SK-N-SH (cell line): ENCODE measurements around the gene MVD. TPM values are rescaled to one million over a fixed set of nuclear protein-coding genes. Genes with fewer than 3 reads are reported as not detected.

Experiments
- CTCF ChIA-PET: fragments of 300-600, 350-600 bp; formaldehyde crosslinking; extraction: SDS; loops from one replicate; lab custom pipeline; 2021; lab: Yijun Ruan, JAX
- POLR2A ChIA-PET: fragments of 350-600 bp; sonication (Branson Sonifier 250); formaldehyde crosslinking; extraction: SDS; loops from one replicate; lab custom pipeline; 2020; ENCODE audit warnings: antibody characterized with exemption, inconsistent platforms; lab: Yijun Ruan, JAX
- DNase-seq: peaks from one replicate; pipeline ENCODE4 v3.0.0; 2012
- H2AFZ ChIP-seq: fragments of 200-600 bp; sonication (generic); 2 replicates; pipeline ENCODE4 v1.8.1; 2016; ENCODE audit warnings: antibody characterized with exemption, mild to moderate bottlenecking, low read depth
- H3F3A ChIP-seq: fragments of 200-600 bp; sonication (generic); replicated peaks from 2 replicates; pipeline ENCODE3; 2016; ENCODE audit warnings: antibody characterized with exemption, mild to moderate bottlenecking; ENCODE audit not compliant: insufficient read depth
- H3K27ac ChIP-seq, 2 experiments: fragments of 200-500 bp in 1 of 2; fragments of 200-600 bp in 1 of 2; sonication (Bioruptor generic) in 1 of 2; sonication (generic), shearing (Covaris generic) in 1 of 2; 2 replicates each; pipeline versions ENCODE4 v1.5.1 to v1.6.1; 2014 to 2016; ENCODE audit warnings: low read depth in 2 of 2, inconsistent platforms in 1 of 2, low read length in 1 of 2, mild to moderate bottlenecking in 1 of 2, mixed read lengths in 1 of 2
- H3K27me3 ChIP-seq: fragments of 200-600 bp; sonication (generic), shearing (Covaris generic); 2 replicates; pipeline ENCODE4 v1.6.1; 2016; ENCODE audit warnings: mixed run types; ENCODE audit not compliant: insufficient read depth
- H3K36me3 ChIP-seq, 2 experiments: fragments of 200-500 bp in 1 of 2; fragments of 200-600 bp in 1 of 2; sonication (Bioruptor generic) in 1 of 2; sonication (generic) in 1 of 2; replicated peaks in 1 of 2; 2 replicates each; pipeline versions ENCODE3 to v1.5.1; 2014 to 2016; ENCODE audit warnings: low read length in 1 of 2, mild to moderate bottlenecking in 1 of 2; ENCODE audit not compliant: insufficient read depth in 2 of 2, control insufficient read depth in 1 of 2
- H3K4me1 ChIP-seq, 2 experiments: fragments of 200-500 bp in 1 of 2; fragments of 200-600 bp in 1 of 2; sonication (Bioruptor generic) in 1 of 2; sonication (generic), shearing (Covaris generic) in 1 of 2; 2 replicates each; pipeline versions ENCODE4 v1.5.1 to v1.6.1; 2014 to 2016; ENCODE audit warnings: low read depth in 1 of 2, low read length in 1 of 2, mixed run types in 1 of 2; ENCODE audit not compliant: insufficient read depth in 2 of 2, control insufficient read depth in 1 of 2
- H3K4me2 ChIP-seq: fragments of 200-600 bp; sonication (generic), shearing (Covaris generic); 2 replicates; pipeline ENCODE4 v1.6.1; 2017; ENCODE audit warnings: mixed run types
- H3K4me3 ChIP-seq, 2 experiments: fragments of 200-500 bp in 1 of 2; fragments of 200-600 bp in 1 of 2; sonication (Bioruptor generic) in 1 of 2; sonication (generic), shearing (Covaris generic) in 1 of 2; 2 replicates each; pipeline versions ENCODE4 v1.5.1 to v1.8.1; 2014 to 2016; ENCODE audit warnings: low read depth in 2 of 2, inconsistent platforms in 1 of 2, low read length in 1 of 2, mild to moderate bottlenecking in 1 of 2, mixed read lengths in 1 of 2, moderate library complexity in 1 of 2
- H3K79me2 ChIP-seq: fragments of 200-600 bp; sonication (generic); 2 replicates; pipeline ENCODE4 v1.8.1; 2017; ENCODE audit warnings: mild to moderate bottlenecking; ENCODE audit not compliant: insufficient read depth
- H3K9ac ChIP-seq: fragments of 200-600 bp; sonication (generic); 2 replicates; pipeline ENCODE4 v1.6.1; 2017; ENCODE audit warnings: mixed run types
- H3K9me2 ChIP-seq: fragments of 200-600 bp; sonication (generic); 2 replicates; pipeline ENCODE4 v1.6.1; 2017; ENCODE audit warnings: mixed run types
- H3K9me3 ChIP-seq: fragments of 200-600 bp; sonication (generic); 2 replicates; pipeline ENCODE4 v1.6.1; 2017; ENCODE audit warnings: mixed run types, mild to moderate bottlenecking, moderate library complexity
- H4K20me1 ChIP-seq: fragments of 200-600 bp; sonication (generic); 2 replicates; pipeline ENCODE4 v1.6.1; 2017; ENCODE audit warnings: mild to moderate bottlenecking, mixed run types; ENCODE audit not compliant: insufficient read depth
- CHD2 ChIP-seq: fragments of 150-350 bp; IDR thresholded peaks from 2 replicates; pipeline ENCODE4 v1.6.1; 2018; ENCODE audit warnings: low read length; ENCODE audit not compliant: partially characterized antibody
- FOXM1 ChIP-seq: IDR thresholded peaks from 2 replicates; pipeline ENCODE4 v1.4.0; 2012; ENCODE audit warnings: low read depth, mild to moderate bottlenecking
- GABPA ChIP-seq: IDR thresholded peaks from 2 replicates; pipeline ENCODE4 v1.4.0; 2012; ENCODE audit warnings: low read depth, mild to moderate bottlenecking
- GATA2 ChIP-seq: sonication (generic); formaldehyde crosslinking; IDR thresholded peaks from 2 replicates; pipeline ENCODE4 v1.5.0; 2020; ENCODE audit warnings: mild to moderate bottlenecking, missing genetic modification reagents
- IRF3 ChIP-seq: fragments of 150-350 bp; IDR thresholded peaks from 2 replicates; pipeline ENCODE4 v1.6.1; 2016; ENCODE audit warnings: mild to moderate bottlenecking, low read depth, low read length
- MEF2A ChIP-seq: IDR thresholded peaks from 2 replicates; pipeline ENCODE4 v1.4.0; 2012; ENCODE audit warnings: low read depth, borderline replicate concordance
- NFIC ChIP-seq: IDR thresholded peaks from 2 replicates; pipeline ENCODE4 v1.4.0; 2012; ENCODE audit warnings: borderline replicate concordance
- NRF1 ChIP-seq: IDR thresholded peaks from 2 replicates; pipeline ENCODE4 v1.6.1; 2012; ENCODE audit warnings: low read depth, mild to moderate bottlenecking, low read length
- RAD21 ChIP-seq: IDR thresholded peaks from 2 replicates; pipeline ENCODE4 v1.6.1; 2012; ENCODE audit warnings: mild to moderate bottlenecking, low read length
- RCOR1 ChIP-seq: fragments of 150-350 bp; IDR thresholded peaks from 2 replicates; pipeline ENCODE4 v1.6.1; 2017; ENCODE audit warnings: antibody characterized with exemption, low read length
- RXRA ChIP-seq: IDR thresholded peaks from 2 replicates; pipeline ENCODE4 v1.4.0; 2012; ENCODE audit warnings: low read depth, mild to moderate bottlenecking, borderline replicate concordance
- SIN3A ChIP-seq: IDR thresholded peaks from 2 replicates; pipeline ENCODE4 v1.6.1; 2012; ENCODE audit warnings: low read depth, mild to moderate bottlenecking, low read length, moderate library complexity, borderline replicate concordance
- TCF12 ChIP-seq: IDR thresholded peaks from 2 replicates; pipeline ENCODE4 v1.4.0; 2012
- TEAD4 ChIP-seq: IDR thresholded peaks from 2 replicates; pipeline ENCODE4 v1.4.0; 2012; ENCODE audit warnings: mild to moderate bottlenecking, borderline replicate concordance; ENCODE audit not compliant: insufficient read depth
- USF1 ChIP-seq: IDR thresholded peaks from 2 replicates; pipeline ENCODE4 v1.4.0; 2012; ENCODE audit warnings: low read depth, borderline replicate concordance
- WGBS: methylation state at CpG from one replicate; pipeline ENCODE4 v1.1.6; 2017; ENCODE audit warnings: low lambda C conversion rate; 5-methylcytosine and 5-hydroxymethylcytosine counted together
- polyA plus RNA-seq, 3 experiments: library from polyadenylated mRNA; depleted of rRNA; stranded (reverse); fragments of >200 nt; gene quantifications; 2 replicates each; pipeline ENCODE4 v1.2.3, GENCODE V29; 2012
- TF ChIP-seq, protein P1 (sequence below): fragments of 200-600 bp; sonication (generic); IDR thresholded peaks from 2 replicates; pipeline ENCODE4 v1.6.1; 2017; ENCODE audit warnings: antibody characterized with exemption, mild to moderate bottlenecking, moderate library complexity

MVD gene
- polyA plus RNA-seq, 1 of the 3 experiments (the other 2 are of a cell fraction): 15.7 TPM

GRCh38 chr16:88693420-88694177 lies 30.7 kb upstream of the MVD start:
- H3K79me2 ChIP-seq: no peaks in the 10 kb centered on the region
- peaks cover 0 to 19% of the 10 kb centered on the region in 2 experiments for H3K36me3 ChIP-seq
- no peaks in the 10 kb centered on the region for H3K4me1 ChIP-seq
- CTCF ChIA-PET: interaction anchor here (1.0 kb wide), 1 partner anchor 22 kb away, joined by 3 read pairs; no protein-coding TSS in a partner anchor
- POLR2A ChIA-PET: no interaction called here
- H3K4me2 ChIP-seq: no peak overlapping the region
- H3F3A ChIP-seq: no peaks in the 10 kb centered on the region
- no peaks in the 10 kb centered on the region for H3K9me2 ChIP-seq
- H3K9me3 ChIP-seq: no peaks in the 10 kb centered on the region
- H3K4me3 ChIP-seq: no peak overlapping the region
- DNase-seq: no peak
- no peak overlapping the region for H3K9ac ChIP-seq
- 78% methylated on average over 19 of the region's 39 CpGs for WGBS
- TF ChIP-seq RCOR1: no peak
- no peak for TF ChIP-seq SIN3A
- TF ChIP-seq RAD21: no peak
- no peak for TF ChIP-seq TCF12
- TF ChIP-seq USF1: no peak
- no peak for TF ChIP-seq TEAD4
- TF ChIP-seq FOXM1: no peak
- no peaks in the 10 kb centered on the region for H4K20me1 ChIP-seq
- H2AFZ ChIP-seq: no peak overlapping the region
- no peaks in the 10 kb centered on the region for H3K27me3 ChIP-seq
- no peak overlapping the region for H3K27ac ChIP-seq

DNA sequence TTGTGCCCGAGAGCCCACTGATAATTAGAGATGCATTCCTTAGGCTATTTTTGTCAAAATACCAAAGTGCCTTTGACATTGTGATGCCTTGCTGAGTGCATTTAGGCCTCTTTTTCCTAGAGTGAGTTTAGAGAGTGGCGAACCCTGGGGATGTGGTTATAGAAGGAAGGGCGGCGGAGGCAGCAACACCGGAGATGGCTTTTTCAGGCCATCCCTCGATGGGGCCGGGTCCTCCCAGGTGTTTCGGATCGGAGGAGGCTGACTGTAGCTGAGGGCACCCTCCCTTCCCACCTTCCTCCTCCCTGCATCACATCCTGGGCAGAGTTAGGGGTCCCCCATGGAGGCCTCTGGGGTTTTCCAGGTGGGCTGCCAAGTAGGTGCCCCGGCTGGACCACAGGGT lies 30.0 kb upstream of the MVD start:
- no peak for TF ChIP-seq GATA2 (CRISPR knock-in tag)
- TF ChIP-seq IRF3: no peak
- TF ChIP-seq TEAD4: no peak
- TF ChIP-seq GABPA: no peak
- no peak for TF ChIP-seq NRF1
- TF ChIP-seq CHD2: no peak
- TF ChIP-seq RXRA: no peak
- TF ChIP-seq NFIC: no peak
- no peak for TF ChIP-seq FOXM1
- no peak for TF ChIP-seq MEF2A
- TF ChIP-seq, protein P1, sequence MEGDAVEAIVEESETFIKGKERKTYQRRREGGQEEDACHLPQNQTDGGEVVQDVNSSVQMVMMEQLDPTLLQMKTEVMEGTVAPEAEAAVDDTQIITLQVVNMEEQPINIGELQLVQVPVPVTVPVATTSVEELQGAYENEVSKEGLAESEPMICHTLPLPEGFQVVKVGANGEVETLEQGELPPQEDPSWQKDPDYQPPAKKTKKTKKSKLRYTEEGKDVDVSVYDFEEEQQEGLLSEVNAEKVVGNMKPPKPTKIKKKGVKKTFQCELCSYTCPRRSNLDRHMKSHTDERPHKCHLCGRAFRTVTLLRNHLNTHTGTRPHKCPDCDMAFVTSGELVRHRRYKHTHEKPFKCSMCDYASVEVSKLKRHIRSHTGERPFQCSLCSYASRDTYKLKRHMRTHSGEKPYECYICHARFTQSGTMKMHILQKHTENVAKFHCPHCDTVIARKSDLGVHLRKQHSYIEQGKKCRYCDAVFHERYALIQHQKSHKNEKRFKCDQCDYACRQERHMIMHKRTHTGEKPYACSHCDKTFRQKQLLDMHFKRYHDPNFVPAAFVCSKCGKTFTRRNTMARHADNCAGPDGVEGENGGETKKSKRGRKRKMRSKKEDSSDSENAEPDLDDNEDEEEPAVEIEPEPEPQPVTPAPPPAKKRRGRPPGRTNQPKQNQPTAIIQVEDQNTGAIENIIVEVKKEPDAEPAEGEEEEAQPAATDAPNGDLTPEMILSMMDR: no peak
- TF ChIP-seq SIN3A: no peak
- no peaks in the 10 kb centered on the region for H3F3A ChIP-seq
- ChIA-PET CTCF (no interaction called here), POLR2A (no interaction called here)
- no peak for DNase-seq
- H3K27me3 ChIP-seq: no peaks in the 10 kb centered on the region; the same call in 1 of the 2 replicates
- H4K20me1 ChIP-seq: no peaks in the 10 kb centered on the region
- no peak overlapping the region for H3K27ac ChIP-seq
- peaks cover 0 to 2% of the 10 kb centered on the region in 2 experiments; a peak in 1 of 4 replicates for H3K4me1 ChIP-seq
- peaks cover 0 to 12% of the 10 kb centered on the region in 2 experiments for H3K36me3 ChIP-seq
- no peak overlapping the region for H3K4me2 ChIP-seq
- no peaks in the 10 kb centered on the region for H3K9me2 ChIP-seq
- H3K9me3 ChIP-seq: no peaks in the 10 kb centered on the region
- H3K79me2 ChIP-seq: no peaks in the 10 kb centered on the region
- 82% methylated on average over 10 of the region's 10 CpGs for WGBS
- no peak overlapping the region for H2AFZ ChIP-seq
- no peak overlapping the region for H3K4me3 ChIP-seq
- no peak overlapping the region for H3K9ac ChIP-seq
